ENCODE data around the gene RAB35.
"Not testable (repeated sequence)": the region's sequence is repeated elsewhere in the genome, so short reads cannot be mapped to it uniquely, and the experiment has no call there.

The RAB35 gene

GRCh38 chr12:120055231-120056000 lies 61.1 kb downstream of the RAB35 start:
- H3K4me3 ChIP-seq (replicated peaks; ENCODE audit: low read depth, low read length), result no peak overlapping the region
- DNase-seq (ENCODE audit: low read depth), result no peak
- TF ChIP-seq CTCF (IDR thresholded peaks at IDR 0.05; ENCODE audit: low read length, missing control alignments), result no peak

- DNase-seq (ENCODE audit: low read depth), result no peak
- no peak overlapping the region for H3K4me3 ChIP-seq (replicated peaks; ENCODE audit: low read depth, low read length)
- TF ChIP-seq CTCF (IDR thresholded peaks at IDR 0.05; ENCODE audit: low read length, missing control alignments), result no peak
Observed at GRCh38 chr12:120054293-120054692, 62.3 kb downstream of the RAB35 start.

GRCh38 chr12:120051535-120051934 lies 65.0 kb downstream of the RAB35 start:
- no peak for TF ChIP-seq CTCF (IDR thresholded peaks at IDR 0.05; ENCODE audit: low read length, missing control alignments)
- H3K4me3 ChIP-seq (replicated peaks; ENCODE audit: low read depth, low read length), result no peak overlapping the region
- DNase-seq (ENCODE audit: low read depth), result no peak

- no peak for TF ChIP-seq CTCF (IDR thresholded peaks at IDR 0.05; ENCODE audit: low read length, missing control alignments)
- DNase-seq (ENCODE audit: low read depth), result no peak
- H3K4me3 ChIP-seq (replicated peaks; ENCODE audit: low read depth, low read length), result no peak overlapping the region
Observed at GRCh38 chr12:120049426-120049825, 67.1 kb downstream of the RAB35 start.

- no peak for DNase-seq (ENCODE audit: low read depth)
- TF ChIP-seq CTCF (IDR thresholded peaks at IDR 0.05; ENCODE audit: low read length, missing control alignments), result no peak
- no peak overlapping the region for H3K4me3 ChIP-seq (replicated peaks; ENCODE audit: low read depth, low read length)
Observed at GRCh38 chr12:120048263-120048662, 68.3 kb downstream of the RAB35 start.

GRCh38 chr12:120047072-120047471 lies 69.5 kb downstream of the RAB35 start:
- TF ChIP-seq CTCF (IDR thresholded peaks at IDR 0.05; ENCODE audit: low read length, missing control alignments), result no peak
- H3K4me3 ChIP-seq (replicated peaks; ENCODE audit: low read depth, low read length), result no peak overlapping the region
- DNase-seq (ENCODE audit: low read depth), result no peak

GRCh38 chr12:120045367-120045766 lies 71.2 kb downstream of the RAB35 start:
- H3K4me3 ChIP-seq (replicated peaks; ENCODE audit: low read depth, low read length); DNase-seq (ENCODE audit: low read depth): not testable (repeated sequence)

Data from fibroblast of pulmonary artery (primary cell).